ENCODE data around the gene KTI12. TPM values are rescaled to one million over a fixed set of nuclear protein-coding genes. Genes with fewer than 3 reads are reported as not detected.

Gene KTI12
- total and polyA plus RNA-seq, 7 experiments from 2014 or later = 14.5 to 39.4 (median 18.1) TPM

- Mint-ChIP-seq H3K27me3 (peaks cover 10 to 38% (median 23%) of the 10 kb centered on the region in 5 donors), H3K27ac (no peak overlapping the region), H3K4me1 (no peaks in the 10 kb centered on the region), H3K36me3 (no peaks in the 10 kb centered on the region), H3K4me3 (no peak overlapping the region), H3K9me3 (no peaks in the 10 kb centered on the region)
- no peaks in the 10 kb centered on the region for H3K36me3 ChIP-seq (ENCODE audit: control insufficient read depth in 2 of 3, insufficient read depth in 3 of 3, low read length in 3 of 3)
- H3K4me1 ChIP-seq (ENCODE audit: control insufficient read depth in 2 of 2, insufficient read depth in 2 of 2, low read length in 2 of 2) = no peaks in the 10 kb centered on the region
- intact Hi-C loops (cut with micrococcal nuclease) = loop anchor here (1.0 to 10.0 kb wide), 3 partner anchors 105 to 377 kb away; no protein-coding TSS in a partner anchor
- ChIA-PET CTCF (interaction anchor here (1.1 to 1.2 kb wide), 2 partner anchors 104 to 155 kb away, joined by 3 to 4 read pairs; no protein-coding TSS in a partner anchor), POLR2A (interaction anchor here (0.6 kb wide), 1 partner anchor 375 kb away, joined by 4 read pairs; no protein-coding TSS in a partner anchor)
- no peak overlapping the region for H3K27ac ChIP-seq (ENCODE audit: low read depth, low read length)
- peaks cover 0 to 5% of the 10 kb centered on the region in 2 donors for H3K27me3 ChIP-seq (ENCODE audit: control insufficient read depth in 2 of 2, insufficient read depth in 2 of 2, low read length in 2 of 2)
- H3K9me3 ChIP-seq (ENCODE audit: control insufficient read depth in 2 of 3, low read length in 3 of 3) = no peaks in the 10 kb centered on the region
- DNase-seq (peak in 8 of 9 donors; percentile 30 to 74 (median 66)), ATAC-seq (peak; percentile 94)
- H3K4me3 ChIP-seq (ENCODE audit: low read length) = no peak overlapping the region
Observed at GRCh38 chr1:52002038-52002917, 31.3 kb downstream of the KTI12 start.

- CTCF ChIA-PET = no interaction called here
- Mint-ChIP-seq H3K27ac (no peak overlapping the region), H3K4me3 (no peak overlapping the region), H3K9me3 (no peaks in the 10 kb centered on the region), H3K36me3 (no peaks in the 10 kb centered on the region), H3K4me1 (no peaks in the 10 kb centered on the region), H3K27me3 (peaks cover 7 to 29% (median 14%) of the 10 kb centered on the region in 5 donors)
- H3K36me3 ChIP-seq (ENCODE audit: control insufficient read depth in 2 of 3, insufficient read depth in 3 of 3, low read length in 3 of 3) = no peaks in the 10 kb centered on the region
- no peaks in the 10 kb centered on the region for H3K4me1 ChIP-seq (ENCODE audit: control insufficient read depth in 2 of 2, insufficient read depth in 2 of 2, low read length in 2 of 2)
- intact Hi-C loops (cut with micrococcal nuclease) = no loop called here
- no peaks in the 10 kb centered on the region for H3K9me3 ChIP-seq (ENCODE audit: control insufficient read depth in 2 of 3, low read length in 3 of 3)
- no peak overlapping the region for H3K27ac ChIP-seq (ENCODE audit: low read depth, low read length)
- no peak for ATAC-seq
- DNase-seq = no peak
- no peak overlapping the region for H3K4me3 ChIP-seq (ENCODE audit: low read length)
- peaks cover 0 to 6% of the 10 kb centered on the region in 2 donors for H3K27me3 ChIP-seq (ENCODE audit: control insufficient read depth in 2 of 2, insufficient read depth in 2 of 2, low read length in 2 of 2)
- POLR2A ChIA-PET = interaction anchor here (0.5 to 0.9 kb wide), 2 partner anchors 57 to 58 kb away, joined by 3 to 4 read pairs; partner anchors contain the start of gene BTF3L4
Observed at GRCh38 chr1:51998701-51999100, 34.9 kb downstream of the KTI12 start.

- H3K9me3 Mint-ChIP-seq = no peaks in the 10 kb centered on the region
- Histone ChIP-seq H3K4me1 (ENCODE audit: control insufficient read depth in 2 of 2, insufficient read depth in 2 of 2, low read length in 2 of 2) (no peaks in the 10 kb centered on the region), H3K4me3 (ENCODE audit: low read length) (no peak overlapping the region), H3K36me3 (ENCODE audit: control insufficient read depth in 2 of 3, insufficient read depth in 3 of 3, low read length in 3 of 3) (no peaks in the 10 kb centered on the region), H3K9me3 (ENCODE audit: control insufficient read depth in 2 of 3, low read length in 3 of 3) (no peaks in the 10 kb centered on the region), H3K27ac (ENCODE audit: low read depth, low read length) (no peak overlapping the region), H3K27me3 (ENCODE audit: control insufficient read depth in 2 of 2, insufficient read depth in 2 of 2, low read length in 2 of 2) (peaks cover 3 to 6% of the 10 kb centered on the region in 2 donors)
- peaks cover 10 to 31% (median 15%) of the 10 kb centered on the region in 5 donors for H3K27me3 Mint-ChIP-seq
- H3K27ac Mint-ChIP-seq = no peak overlapping the region
- intact Hi-C loops (cut with micrococcal nuclease) = no loop called here
- no peaks in the 10 kb centered on the region for H3K4me1 Mint-ChIP-seq
- no peak for ATAC-seq
- no peaks in the 10 kb centered on the region for H3K36me3 Mint-ChIP-seq
- no peak for DNase-seq
- POLR2A ChIA-PET = interaction anchor here (0.9 kb wide), 1 partner anchor 59 kb away, joined by 4 read pairs; the partner anchor contains the start of gene BTF3L4
- no peak overlapping the region for H3K4me3 Mint-ChIP-seq
- CTCF ChIA-PET = no interaction called here
Observed at GRCh38 chr1:51997974-51998382, 35.6 kb downstream of the KTI12 start.

- H3K27ac ChIP-seq (ENCODE audit: low read depth, low read length) = no peak within 1 kb of the TSS
- Mint-ChIP-seq H3K4me3 (peak within 1 kb of the TSS; percentile 70 to 94 (median 89)), H3K27ac (peak within 1 kb of the TSS in 5 of 9 donors; percentile 9 to 84 (median 61)), H3K27me3 (peaks cover 21 to 56% (median 32%) of the 10 kb centered on the region in 5 donors), H3K9me3 (peaks cover 0 to 2% (median 0%) of the 10 kb centered on the region in 11 donors), H3K4me1 (peaks cover 8 to 21% (median 14%) of the 10 kb centered on the region in 7 donors), H3K36me3 (no peaks in the 10 kb centered on the region)
- ChIA-PET CTCF (no interaction called here), POLR2A (interaction anchor here (0.6 kb wide), 1 partner anchor 730 kb away, joined by 5 read pairs; no protein-coding TSS in a partner anchor)
- no peaks in the 10 kb centered on the region for H3K36me3 ChIP-seq (ENCODE audit: control insufficient read depth in 2 of 3, insufficient read depth in 3 of 3, low read length in 3 of 3)
- intact Hi-C loops (cut with micrococcal nuclease) = no loop called here
- H3K4me3 ChIP-seq (ENCODE audit: low read length) = peak within 1 kb of the TSS; percentile 43
- ATAC-seq = peak; percentile 88
- H3K9me3 ChIP-seq (ENCODE audit: control insufficient read depth in 2 of 3, low read length in 3 of 3) = no peaks in the 10 kb centered on the region
- peak; percentile 29 to 78 (median 53) for DNase-seq
- H3K4me1 ChIP-seq (ENCODE audit: control insufficient read depth in 2 of 2, insufficient read depth in 2 of 2, low read length in 2 of 2) = peaks cover 0 to 5% of the 10 kb centered on the region in 2 donors
- peaks cover 6 to 8% of the 10 kb centered on the region in 2 donors for H3K27me3 ChIP-seq (ENCODE audit: control insufficient read depth in 2 of 2, insufficient read depth in 2 of 2, low read length in 2 of 2)
Observed at GRCh38 chr1:51990478-51990965, 43.1 kb downstream of the KTI12 start, which contains the start of gene RAB3B. Gene RAB3B (minus strand): TSS chr1:51990700. CDS start chr1:51977117, 13,583 bp downstream.

- Mint-ChIP-seq H3K27me3 (peaks cover 21 to 56% (median 32%) of the 10 kb centered on the region in 5 donors), H3K4me1 (peaks cover 8 to 21% (median 14%) of the 10 kb centered on the region in 7 donors), H3K4me3 (peak overlapping the region; percentile 50 to 89 (median 72)), H3K36me3 (no peaks in the 10 kb centered on the region), H3K9me3 (peaks cover 0 to 2% (median 0%) of the 10 kb centered on the region in 11 donors), H3K27ac (peak overlapping the region in 1 of 9 donors; percentile 14)
- intact Hi-C loops (cut with micrococcal nuclease) = no loop called here
- Histone ChIP-seq H3K9me3 (ENCODE audit: control insufficient read depth in 2 of 3, low read length in 3 of 3) (no peaks in the 10 kb centered on the region), H3K27ac (ENCODE audit: low read depth, low read length) (no peak overlapping the region), H3K36me3 (ENCODE audit: control insufficient read depth in 2 of 3, insufficient read depth in 3 of 3, low read length in 3 of 3) (no peaks in the 10 kb centered on the region), H3K27me3 (ENCODE audit: control insufficient read depth in 2 of 2, insufficient read depth in 2 of 2, low read length in 2 of 2) (peaks cover 6 to 8% of the 10 kb centered on the region in 2 donors), H3K4me1 (ENCODE audit: control insufficient read depth in 2 of 2, insufficient read depth in 2 of 2, low read length in 2 of 2) (peaks cover 0 to 5% of the 10 kb centered on the region in 2 donors), H3K4me3 (ENCODE audit: low read length) (peak overlapping the region; percentile 43)
- POLR2A ChIA-PET = interaction anchor here (0.6 kb wide), 1 partner anchor 730 kb away, joined by 5 read pairs; no protein-coding TSS in a partner anchor
- ATAC-seq (no peak), DNase-seq (peak in 1 of 9 donors; percentile 8)
- CTCF ChIA-PET = interaction anchor here (0.5 to 0.6 kb wide), 2 partner anchors 143 to 422 kb away, joined by 3 read pairs; no protein-coding TSS in a partner anchor
Observed at GRCh38 chr1:51989582-51990477, 43.8 kb downstream of the KTI12 start.

GRCh38 chr1:51988254-51988653, 45.4 kb downstream of the KTI12 start:
- Mint-ChIP-seq H3K27me3 (peaks cover 14 to 50% (median 25%) of the 10 kb centered on the region in 5 donors), H3K9me3 (peaks cover 0 to 2% (median 0%) of the 10 kb centered on the region in 11 donors), H3K4me3 (peak overlapping the region in 4 of 10 donors; percentile 1 to 36 (median 10)), H3K27ac (no peak overlapping the region), H3K36me3 (no peaks in the 10 kb centered on the region), H3K4me1 (peaks cover 8 to 21% (median 14%) of the 10 kb centered on the region in 7 donors)
- ChIA-PET POLR2A (no interaction called here), CTCF (no interaction called here)
- Histone ChIP-seq H3K27ac (ENCODE audit: low read depth, low read length) (no peak overlapping the region), H3K4me1 (ENCODE audit: control insufficient read depth in 2 of 2, insufficient read depth in 2 of 2, low read length in 2 of 2) (peaks cover 0 to 5% of the 10 kb centered on the region in 2 donors), H3K9me3 (ENCODE audit: control insufficient read depth in 2 of 3, low read length in 3 of 3) (no peaks in the 10 kb centered on the region), H3K36me3 (ENCODE audit: control insufficient read depth in 2 of 3, insufficient read depth in 3 of 3, low read length in 3 of 3) (no peaks in the 10 kb centered on the region), H3K4me3 (ENCODE audit: low read length) (no peak overlapping the region), H3K27me3 (ENCODE audit: control insufficient read depth in 2 of 2, insufficient read depth in 2 of 2, low read length in 2 of 2) (peaks cover 6 to 8% of the 10 kb centered on the region in 2 donors)
- ATAC-seq = no peak
- DNase-seq = no peak
- intact Hi-C loops (cut with micrococcal nuclease) = no loop called here
